ENCODE data around the gene CTNNA3.

Gene CTNNA3

DNA sequence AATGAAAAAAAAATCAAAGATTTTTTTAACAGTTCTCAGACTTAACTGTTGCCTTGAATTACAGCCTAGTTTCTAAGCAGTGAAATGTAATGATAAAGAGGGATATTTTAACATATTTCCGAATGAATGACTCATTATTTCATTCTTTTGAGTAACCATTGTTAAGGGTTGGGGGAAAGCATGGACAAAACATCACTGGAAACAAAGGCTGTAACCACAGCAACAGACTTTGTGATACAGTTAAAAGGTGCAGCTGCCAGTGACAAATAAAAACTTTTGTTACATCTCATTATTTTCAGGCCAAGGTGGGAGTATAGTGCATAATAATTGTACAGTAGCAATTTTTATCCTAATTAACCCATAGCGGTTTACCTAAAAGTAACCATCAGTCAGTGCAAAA, 597.5 kb downstream of the CTNNA3 start:
- no peak for DNase-seq

- no peak for DNase-seq
Observed at GRCh38 chr10:67095531-67095930, 600.5 kb downstream of the CTNNA3 start.

DNA sequence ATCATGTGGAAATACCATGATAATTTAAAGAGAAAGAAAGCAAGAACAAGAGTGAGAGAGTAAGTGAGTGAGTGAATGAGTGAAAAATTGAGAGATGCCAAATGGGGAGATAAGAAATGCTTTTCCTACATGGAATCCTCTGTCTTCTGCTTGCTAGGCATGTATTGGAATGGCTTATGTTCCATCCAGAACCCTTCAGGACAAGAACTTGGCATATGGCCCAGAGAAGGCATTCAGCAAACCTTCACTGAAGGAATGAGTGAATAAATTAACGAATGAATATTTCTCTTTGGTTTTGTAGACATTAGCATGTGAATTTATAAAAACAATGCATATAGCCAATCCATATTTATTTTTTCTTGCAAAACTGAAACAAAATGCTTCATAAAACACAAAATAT, 608.0 kb downstream of the CTNNA3 start:
- no peak for DNase-seq

GRCh38 chr10:67087135-67087425, 608.9 kb downstream of the CTNNA3 start:
- no peak for DNase-seq

DNA sequence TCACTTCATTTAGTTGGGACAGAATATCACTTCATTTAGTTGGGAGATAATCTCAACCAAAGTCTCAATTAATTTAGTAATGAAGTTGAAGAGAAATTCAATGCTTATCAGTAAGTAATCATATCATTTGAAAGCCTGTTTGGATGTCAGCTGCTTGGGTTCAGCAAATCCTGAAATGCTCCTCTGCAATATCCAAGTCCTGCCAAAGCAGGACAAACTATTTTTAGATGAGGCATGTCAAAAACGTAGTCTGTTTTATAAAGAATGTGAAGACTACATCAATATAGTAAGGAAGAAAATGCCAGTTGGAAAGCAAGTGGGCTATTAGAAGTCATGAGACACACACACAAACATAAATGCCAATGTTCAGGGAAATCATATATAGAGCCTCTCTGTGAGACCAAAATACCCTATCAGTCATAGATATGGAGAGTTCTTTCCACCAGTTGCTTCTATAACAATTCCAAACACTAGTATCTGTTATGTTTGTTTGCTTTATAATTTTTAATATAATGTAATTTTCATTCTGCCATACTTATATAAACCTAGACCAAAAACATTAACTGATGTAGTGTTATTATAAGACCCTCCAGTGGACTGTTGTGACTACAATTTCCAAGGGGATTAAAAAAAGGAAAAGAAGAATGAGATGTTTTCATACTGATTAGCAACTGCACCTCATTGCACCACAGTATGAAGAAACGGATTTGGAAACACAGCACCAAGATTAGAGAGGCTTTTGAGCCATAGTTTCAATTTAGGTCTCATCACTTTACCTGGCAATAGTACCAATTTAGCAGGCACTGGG, 609.5 kb downstream of the CTNNA3 start:
- DNase-seq = no peak

GRCh38 chr10:67079126-67079525, 616.9 kb downstream of the CTNNA3 start:
- no peak for DNase-seq

GRCh38 chr10:67077376-67077775, 618.6 kb downstream of the CTNNA3 start:
- DNase-seq = no peak

DNA sequence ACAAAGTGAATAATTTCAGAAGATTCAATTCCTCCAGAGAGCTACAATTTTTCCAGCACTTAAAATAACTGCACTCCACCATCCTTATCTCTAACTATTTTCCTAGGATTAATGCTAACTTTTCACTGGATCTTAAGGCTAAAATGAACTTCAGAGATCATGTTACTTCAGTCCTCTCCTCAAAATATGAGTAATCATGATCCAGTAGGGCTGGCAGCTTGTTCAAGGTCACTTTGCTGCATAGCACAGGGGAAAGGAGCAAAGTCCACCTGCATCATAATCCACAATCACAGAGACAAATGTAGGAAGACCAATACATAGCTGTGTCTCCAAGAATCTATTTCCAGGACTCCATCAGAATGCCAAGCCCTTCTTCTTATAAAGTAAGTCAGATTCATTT, 619.9 kb downstream of the CTNNA3 start:
- no peak for DNase-seq

DNA sequence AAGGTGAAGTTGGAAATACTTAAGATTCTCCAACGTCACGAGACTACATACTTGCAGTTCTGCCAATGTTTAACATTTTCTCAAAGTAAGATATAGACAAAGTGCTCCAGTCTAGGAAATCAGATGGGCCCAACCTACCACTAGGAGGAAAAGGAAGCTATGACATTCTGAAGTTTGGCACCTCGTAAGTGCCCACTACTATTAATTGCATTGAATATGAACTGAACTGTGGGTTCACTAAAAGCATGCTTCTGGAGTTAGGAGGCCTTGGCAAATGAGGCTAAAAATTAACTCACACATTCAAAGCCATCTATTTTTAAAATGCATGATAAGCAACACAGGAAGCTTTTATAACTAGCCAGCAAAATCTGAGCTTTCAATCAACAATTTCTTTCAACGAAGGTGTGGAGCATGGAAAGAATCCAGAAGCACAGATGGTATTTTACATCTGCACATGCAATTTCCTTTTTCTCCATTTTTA, 620.5 kb downstream of the CTNNA3 start:
- DNase-seq = no peak

- no peak for DNase-seq
Observed at GRCh38 chr10:67072654-67073053, 623.3 kb downstream of the CTNNA3 start.

DNA sequence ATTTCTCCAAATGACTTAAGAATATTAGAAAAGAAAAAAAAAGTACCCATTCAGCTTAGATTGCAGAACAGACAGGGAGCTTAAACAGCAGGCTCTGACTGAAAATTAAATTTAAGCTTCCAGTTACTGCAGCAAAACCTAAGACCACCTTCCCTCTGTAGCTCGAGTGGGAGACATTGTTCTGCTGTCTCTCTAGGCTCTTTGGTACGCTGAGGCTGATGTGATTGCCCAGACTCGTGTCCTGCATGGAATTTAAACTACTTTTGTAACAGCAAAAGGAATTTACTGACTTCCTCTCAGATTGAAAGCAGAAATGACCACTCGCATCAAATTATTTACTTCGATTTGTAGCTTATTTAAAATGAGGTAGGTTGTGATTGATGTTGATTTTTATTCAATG, 645.6 kb downstream of the CTNNA3 start:
- DNase-seq = no peak

DNA sequence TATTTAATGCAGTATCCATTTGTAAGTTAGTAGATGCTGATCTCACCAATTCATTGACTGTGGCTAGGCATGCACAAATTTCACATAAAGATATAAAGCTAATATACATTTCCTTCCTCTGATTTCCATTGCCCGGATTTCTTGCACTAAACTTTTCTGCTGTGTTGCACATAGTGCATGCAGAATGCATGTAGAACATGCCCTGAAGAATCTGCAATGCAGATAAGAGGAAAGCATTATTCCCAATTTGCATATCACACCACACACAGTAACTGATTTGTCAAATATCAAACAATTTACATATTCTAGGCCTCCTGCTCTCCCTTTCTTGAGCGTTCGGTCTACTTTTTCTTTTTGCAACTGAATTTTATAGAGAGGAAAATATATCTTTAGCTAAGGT, 646.0 kb downstream of the CTNNA3 start:
- DNase-seq = no peak

DNA sequence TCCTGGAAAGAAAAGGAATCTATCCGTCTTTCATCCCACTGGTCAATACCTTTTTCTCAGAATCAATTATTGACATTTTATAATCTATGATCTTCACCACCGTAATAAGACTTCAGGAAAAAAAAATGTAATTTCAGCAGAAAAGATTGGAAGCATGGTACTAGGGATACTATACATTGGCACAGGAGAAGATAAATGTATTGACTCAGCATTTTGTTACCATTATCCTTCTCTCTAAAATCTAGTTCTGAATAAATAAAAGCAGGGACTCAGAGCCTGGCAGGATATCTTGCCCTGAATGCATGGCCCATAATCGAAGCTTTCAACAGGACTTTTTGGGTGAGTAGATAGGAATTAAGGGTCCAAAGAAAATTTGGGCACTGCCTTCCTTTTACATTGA, 649.5 kb downstream of the CTNNA3 start:
- no peak for DNase-seq

GRCh38 chr10:67045404-67045803, 650.6 kb downstream of the CTNNA3 start:
- DNase-seq = no peak

- no peak for DNase-seq
Observed at GRCh38 chr10:67043041-67043440, 653.0 kb downstream of the CTNNA3 start.

DNA sequence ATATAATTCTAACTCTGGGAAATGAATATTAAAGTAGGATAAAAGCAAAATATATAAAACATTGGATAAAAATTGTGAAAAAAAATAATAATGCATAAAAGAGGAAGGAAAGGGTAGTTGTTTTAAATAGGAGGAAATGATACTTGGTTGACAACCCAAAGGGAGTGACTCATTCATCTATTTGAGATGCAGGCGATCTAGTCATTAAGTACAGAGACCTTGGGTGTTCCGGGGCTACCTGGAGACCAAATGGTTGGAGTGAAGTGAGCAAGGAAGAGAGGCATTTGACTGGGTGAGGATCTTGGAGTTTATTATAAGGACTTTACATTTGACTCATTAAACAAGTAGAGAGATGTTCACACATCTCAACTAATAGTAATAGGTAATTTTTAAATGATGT, 659.2 kb downstream of the CTNNA3 start:
- DNase-seq = no peak

- DNase-seq = no peak
Observed at GRCh38 chr10:67033878-67034277, 662.1 kb downstream of the CTNNA3 start.

DNA sequence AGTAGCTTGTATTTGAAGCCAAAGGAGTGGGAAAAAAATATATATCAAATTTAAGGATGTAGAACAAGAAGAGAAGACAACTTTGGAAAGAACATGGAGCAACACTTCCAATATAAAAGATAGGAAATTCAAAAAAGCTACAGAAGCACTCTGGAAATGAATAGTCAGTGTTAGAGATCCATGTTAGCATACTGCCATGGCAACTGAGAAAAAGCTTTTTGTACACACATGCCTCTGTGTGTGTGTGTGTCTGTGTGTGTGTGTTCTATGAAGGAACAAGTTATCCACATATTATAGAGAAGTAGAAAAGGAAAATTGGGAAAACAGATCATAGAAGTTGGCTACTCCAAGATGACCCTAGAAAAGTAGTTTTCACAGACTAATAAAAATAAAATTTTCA, 673.9 kb downstream of the CTNNA3 start:
- no peak for DNase-seq

DNA sequence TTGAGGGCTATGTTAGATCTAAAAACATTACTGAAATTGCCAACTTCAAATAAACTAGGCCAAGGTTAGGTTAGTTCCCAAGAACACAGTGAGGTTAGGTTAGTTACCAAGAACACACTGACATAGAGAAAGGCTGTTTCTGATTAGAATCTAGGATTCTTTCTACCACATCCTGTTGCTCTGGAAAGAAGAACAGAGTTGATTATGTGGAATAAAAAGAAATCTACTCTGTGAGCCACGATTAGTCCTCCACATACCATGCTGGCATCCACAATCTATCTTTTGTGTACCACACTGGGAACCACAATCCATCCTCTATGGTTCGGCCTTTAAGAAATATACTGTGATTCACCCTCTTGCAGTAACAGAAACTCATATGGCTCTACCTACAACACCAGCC, 678.8 kb downstream of the CTNNA3 start:
- no peak for DNase-seq

DNA sequence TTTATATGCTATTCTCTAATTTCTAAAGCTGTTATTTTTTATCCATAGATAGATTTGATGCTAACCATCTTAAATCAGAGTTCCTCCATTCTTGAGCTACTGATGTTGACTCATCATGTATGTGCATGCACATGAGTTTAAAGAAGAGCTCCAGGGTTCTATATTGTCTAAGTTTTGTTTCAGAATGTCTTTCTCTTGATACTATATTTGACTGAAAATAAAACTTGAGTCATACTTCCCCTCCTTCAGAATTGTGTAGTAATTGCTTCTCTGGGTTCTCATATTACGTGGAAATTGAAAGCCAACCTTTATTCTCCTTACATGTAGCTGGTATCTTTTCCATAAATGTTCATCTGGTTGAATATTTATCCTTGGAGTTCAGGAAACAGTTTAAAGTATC, 680.8 kb downstream of the CTNNA3 start:
- DNase-seq = no peak

GRCh38 chr10:67011981-67012380, 684.0 kb downstream of the CTNNA3 start:
- no peak for DNase-seq

- no peak for DNase-seq
Observed at GRCh38 chr10:67011480-67011879, 684.5 kb downstream of the CTNNA3 start.

DNA sequence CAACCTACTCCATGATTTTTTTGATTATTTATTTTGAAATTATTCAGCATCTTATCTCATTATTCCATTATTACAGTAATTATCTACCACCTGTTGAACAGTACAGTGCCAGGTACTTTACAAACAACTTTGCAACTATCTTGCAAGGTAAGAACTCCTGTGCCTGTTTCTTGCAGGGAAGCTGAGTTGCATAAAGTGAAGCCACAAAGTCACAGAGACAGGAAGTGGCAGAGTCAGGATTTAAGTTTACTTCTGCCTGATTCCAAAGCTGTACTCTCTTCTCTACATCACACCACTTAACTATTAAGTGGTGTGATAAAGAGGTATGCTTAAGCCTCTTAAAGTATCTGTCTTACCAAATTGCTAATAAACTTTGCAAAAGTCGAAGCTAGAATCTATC, 690.0 kb downstream of the CTNNA3 start:
- DNase-seq = no peak

GRCh38 chr10:67004690-67005089, 691.3 kb downstream of the CTNNA3 start:
- no peak for DNase-seq

DNA sequence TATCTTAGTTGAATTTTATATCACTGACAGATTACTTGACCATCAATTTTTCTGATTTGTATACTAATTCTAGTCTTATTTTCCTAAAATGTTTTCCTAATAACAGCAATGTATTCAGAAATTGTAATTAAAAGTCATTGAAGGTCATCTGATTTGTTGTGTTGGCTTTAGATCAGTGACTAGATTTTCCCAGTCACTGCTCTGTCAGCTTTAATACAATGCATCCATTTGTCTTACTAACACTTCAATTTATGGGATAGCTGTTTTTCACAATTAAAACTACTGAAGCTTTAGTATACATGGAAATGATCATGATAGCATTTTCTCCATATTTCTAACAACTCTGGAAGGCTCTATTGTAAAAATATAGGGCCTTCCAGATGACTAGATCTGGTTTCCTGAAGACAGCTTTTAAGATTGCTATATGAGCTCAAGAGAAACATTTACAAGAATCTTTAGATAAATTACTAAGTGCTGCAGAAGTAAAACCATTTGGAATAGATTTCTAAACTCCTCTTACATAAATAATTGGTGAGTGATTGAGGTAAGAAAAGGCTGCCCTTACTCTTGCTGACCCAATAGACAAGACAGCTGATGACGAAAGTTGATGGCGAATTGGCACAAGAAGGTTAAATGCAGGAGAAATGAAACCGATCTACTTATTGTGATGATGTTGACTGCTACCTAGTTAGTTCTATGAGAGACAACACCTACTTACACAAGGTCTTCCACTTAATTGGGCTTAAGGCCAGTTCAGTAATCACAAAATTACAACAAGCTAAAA, 696.0 kb downstream of the CTNNA3 start:
- DNase-seq = no peak
